GM21737 (cell line): ENCODE results near the gene CABP4.
"Not testable (repeated sequence)": the region's sequence is repeated elsewhere in the genome, so short reads cannot be mapped to it uniquely, and the experiment has no call there.

Source experiments
- ATAC-seq: cut with Tn5 transposase; IDR thresholded peaks from one replicate; pipeline ENCODE4 v1.9.1; 2021; ENCODE audit warnings: mild to moderate bottlenecking, moderate library complexity; ENCODE audit not compliant: unreplicated experiment

Gene CABP4

GRCh38 chr11:67476692-67477091, 21.5 kb downstream of the CABP4 start:
- ATAC-seq: not testable (repeated sequence)

GRCh38 chr11:67477344-67478050, 22.3 kb downstream of the CABP4 start:
- ATAC-seq: not testable (repeated sequence)

- ATAC-seq: no peak
These were observed 27.2 kb downstream of the CABP4 start for GRCh38 chr11:67482275-67482826.

GRCh38 chr11:67482827-67483798, 28.0 kb downstream of the CABP4 start, which contains the start of gene AIP:
Gene AIP, plus strand, starts transcription at chr11:67483026. Its CDS starts 133 bp downstream, at chr11:67483159.
- peak; percentile 60 for ATAC-seq

- no peak for ATAC-seq
These were observed 28.9 kb downstream of the CABP4 start for GRCh38 chr11:67483831-67484665.

- ATAC-seq: no peak
These were observed 29.7 kb downstream of the CABP4 start for GRCh38 chr11:67484847-67485311.

- ATAC-seq: not testable (repeated sequence)
These were observed 30.8 kb downstream of the CABP4 start for GRCh38 chr11:67485873-67486361.

DNA sequence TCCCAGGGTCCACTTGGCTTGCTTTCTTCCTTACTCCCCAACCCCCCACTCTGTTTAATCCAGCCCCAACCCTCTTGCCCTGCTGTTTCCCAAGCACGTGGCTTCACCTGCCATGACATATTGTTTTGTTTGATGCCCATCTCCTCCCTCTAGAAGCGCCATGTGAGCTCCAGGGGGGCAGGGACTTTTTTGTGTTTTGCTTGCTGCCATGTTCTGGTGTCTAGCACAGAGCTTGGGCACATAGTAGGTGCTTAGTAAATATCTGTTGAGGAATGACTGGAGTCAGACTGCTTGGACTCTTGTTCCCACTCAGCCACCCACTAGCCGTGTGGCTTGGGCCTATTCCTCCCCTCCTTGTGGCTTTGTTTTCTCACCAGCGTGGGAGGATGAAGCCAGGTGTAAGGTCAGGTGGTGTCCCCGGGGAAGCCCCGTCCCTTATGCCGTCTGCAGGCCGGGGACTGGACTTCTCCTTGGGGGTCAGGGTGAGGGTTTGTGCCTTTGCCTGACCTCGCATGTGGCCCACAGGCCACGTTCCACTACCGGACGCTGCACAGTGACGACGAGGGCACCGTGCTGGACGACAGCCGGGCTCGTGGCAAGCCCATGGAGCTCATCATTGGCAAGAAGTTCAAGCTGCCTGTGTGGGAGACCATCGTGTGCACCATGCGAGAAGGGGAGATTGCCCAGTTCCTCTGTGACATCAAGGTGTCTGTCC, 31.5 kb downstream of the CABP4 start:
- no peak for ATAC-seq

DNA sequence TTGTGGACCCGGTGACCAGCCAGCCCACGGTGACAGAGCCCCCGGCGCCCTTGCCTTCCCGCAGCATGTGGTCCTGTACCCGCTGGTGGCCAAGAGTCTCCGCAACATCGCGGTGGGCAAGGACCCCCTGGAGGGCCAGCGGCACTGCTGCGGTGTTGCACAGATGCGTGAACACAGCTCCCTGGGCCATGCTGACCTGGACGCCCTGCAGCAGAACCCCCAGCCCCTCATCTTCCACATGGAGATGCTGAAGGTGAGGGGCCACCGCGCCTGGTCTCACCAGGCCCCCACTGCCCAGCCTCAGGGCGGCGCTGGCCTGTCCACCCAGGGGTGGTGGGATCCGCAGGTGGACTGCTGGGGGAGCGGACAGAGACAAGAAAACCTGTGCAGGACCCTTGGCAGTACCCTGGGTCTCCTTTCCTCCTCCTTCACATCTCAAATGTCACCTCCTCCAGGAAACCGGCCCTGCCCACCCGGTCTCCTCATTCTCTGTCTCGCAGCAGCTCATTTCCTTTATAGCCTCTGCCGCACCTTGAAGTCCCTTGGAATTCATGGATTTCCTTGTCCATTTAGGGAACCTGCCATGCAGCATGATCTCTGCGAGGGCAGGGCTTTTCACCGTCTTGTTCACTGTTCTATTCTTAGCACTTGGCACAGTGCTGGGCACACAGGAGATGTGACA, 34.2 kb downstream of the CABP4 start:
- ATAC-seq: no peak

DNA sequence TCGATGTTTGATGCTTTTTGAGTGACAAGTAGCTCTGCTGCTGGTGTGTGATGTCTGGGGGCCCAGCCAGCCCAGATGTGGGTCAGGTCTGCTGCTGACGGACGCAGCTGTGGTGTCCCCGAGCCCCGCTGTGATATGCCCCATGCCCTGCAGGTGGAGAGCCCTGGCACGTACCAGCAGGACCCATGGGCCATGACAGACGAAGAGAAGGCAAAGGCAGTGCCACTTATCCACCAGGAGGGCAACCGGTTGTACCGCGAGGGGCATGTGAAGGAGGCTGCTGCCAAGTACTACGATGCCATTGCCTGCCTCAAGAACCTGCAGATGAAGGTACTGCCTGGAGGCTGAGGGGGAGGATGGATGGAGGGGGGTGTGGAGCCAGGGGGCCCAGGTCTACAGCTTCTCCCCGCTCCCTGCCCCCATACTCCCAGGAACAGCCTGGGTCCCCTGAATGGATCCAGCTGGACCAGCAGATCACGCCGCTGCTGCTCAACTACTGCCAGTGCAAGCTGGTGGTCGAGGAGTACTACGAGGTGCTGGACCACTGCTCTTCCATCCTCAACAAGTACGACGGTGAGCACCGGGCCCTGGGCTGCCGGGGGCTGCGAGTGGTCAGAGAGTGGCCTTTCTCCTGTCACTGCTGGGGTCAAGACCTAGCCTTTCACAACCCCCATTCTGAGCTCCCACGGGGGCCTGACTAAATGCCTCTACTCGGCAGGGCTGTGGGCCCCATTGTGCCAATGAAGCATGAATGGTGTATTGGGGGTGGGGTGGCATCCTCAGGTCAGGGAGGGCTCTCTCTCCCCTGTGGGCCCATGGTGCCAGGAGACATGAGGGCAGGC, 35.0 kb downstream of the CABP4 start:
- no peak for ATAC-seq

DNA sequence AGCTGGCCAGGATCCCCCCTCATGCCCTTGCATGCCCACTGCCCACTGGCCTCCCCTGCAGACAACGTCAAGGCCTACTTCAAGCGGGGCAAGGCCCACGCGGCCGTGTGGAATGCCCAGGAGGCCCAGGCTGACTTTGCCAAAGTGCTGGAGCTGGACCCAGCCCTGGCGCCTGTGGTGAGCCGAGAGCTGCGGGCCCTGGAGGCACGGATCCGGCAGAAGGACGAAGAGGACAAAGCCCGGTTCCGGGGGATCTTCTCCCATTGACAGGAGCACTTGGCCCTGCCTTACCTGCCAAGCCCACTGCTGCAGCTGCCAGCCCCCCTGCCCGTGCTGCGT, 35.5 kb downstream of the CABP4 start:
- ATAC-seq: no peak

DNA sequence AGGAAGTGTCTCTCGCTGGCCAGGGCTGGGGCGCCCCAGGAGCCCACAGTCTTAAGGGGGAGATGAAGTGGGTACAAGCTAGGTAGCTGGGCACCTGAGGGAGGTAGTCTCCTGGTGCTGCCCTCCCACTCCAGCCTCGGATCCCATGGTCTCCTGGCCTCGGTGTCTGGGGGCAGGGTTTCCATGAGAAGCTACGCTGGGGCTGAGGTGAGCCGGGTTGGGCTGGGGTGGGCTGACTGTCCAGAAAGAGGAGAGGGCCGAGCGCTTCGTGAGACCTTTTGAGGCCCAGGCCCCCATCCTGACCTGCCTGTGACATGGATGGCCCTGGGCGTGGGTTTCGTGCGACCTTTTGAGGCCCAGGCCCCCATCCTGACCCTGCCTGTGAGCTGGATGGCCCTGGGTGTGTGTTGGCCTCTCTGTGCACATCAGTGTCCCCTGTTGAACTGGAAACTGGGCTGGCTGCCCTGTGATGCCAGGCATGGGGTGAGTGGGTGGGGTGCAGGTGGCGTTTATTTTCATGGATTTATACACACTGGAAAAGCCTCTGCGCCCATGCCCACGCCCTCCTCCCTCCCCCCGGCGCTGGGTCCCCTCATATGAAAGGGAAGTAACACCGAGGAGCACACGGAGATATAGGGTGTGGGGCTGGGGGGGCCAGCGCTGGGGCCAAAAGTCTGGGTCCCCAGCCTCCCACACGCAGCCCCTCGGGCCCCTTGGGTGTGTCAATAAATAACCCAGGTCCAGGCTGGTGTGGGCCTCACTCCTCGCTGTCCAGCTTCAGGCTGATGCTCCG, 36.3 kb downstream of the CABP4 start:
- no peak for ATAC-seq

- no peak for ATAC-seq
These were observed 37.0 kb downstream of the CABP4 start for GRCh38 chr11:67492069-67492727.

DNA sequence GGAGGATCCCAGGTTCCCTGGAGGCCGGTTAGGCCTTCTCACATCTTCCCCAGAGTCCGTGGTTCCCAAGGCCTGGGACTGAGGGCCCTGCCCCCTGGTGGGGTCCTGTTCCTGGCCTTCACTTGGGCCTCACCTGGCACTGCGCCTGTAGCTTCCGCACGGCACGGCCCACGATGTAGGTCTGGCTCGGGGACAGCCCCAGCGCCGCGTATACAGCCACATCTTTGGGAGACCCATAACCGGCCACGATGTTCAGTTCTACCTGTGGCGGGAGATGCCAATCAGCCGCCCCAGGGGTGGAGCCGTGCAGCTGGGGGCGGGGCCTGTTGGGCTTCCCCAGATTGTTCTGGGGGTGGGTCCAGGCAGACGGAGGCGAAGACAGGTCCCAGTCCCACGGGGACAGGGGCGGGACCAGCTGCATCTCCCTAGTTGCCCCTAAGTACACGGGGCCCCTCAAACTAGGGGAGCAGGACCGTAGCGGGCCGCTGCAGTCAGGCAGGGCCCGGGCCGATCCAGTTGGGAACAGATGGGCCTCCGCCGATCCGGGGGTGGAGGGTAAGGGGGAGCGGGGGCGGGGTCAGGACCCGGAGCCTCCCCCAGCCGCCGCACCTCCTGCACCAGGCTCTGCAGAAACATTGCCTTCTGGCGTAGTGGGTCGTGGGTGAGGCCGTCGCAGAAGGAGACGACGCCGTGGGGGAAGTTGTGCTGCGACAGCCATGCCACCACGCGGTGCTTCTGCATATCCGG, 37.8 kb downstream of the CABP4 start:
- no peak for ATAC-seq

GRCh38 chr11:67493548-67494370, 38.6 kb downstream of the CABP4 start:
- no peak for ATAC-seq
